Ramos (cell line): ENCODE measurements around the gene PRKACA.

ENCODE experiments used
- in situ Hi-C: fragments of 300-500 bp; cut with MboI; formaldehyde crosslinking; loops from one replicate; pipeline ENCODE4 v1.14.3; 2022; ENCODE audit warnings: low sequenced_read_pairs; ENCODE audit not compliant: unreplicated experiment

The PRKACA gene

GRCh38 chr19:14073925-14074838 is 43.4 kb downstream of the PRKACA start:
- in situ Hi-C loops: loop anchor here (5.0 to 25.0 kb wide), 3 partner anchors 192 to 799 kb away; no protein-coding TSS in a partner anchor

- in situ Hi-C loops: loop anchor here (5.0 to 25.0 kb wide), 3 partner anchors 191 to 799 kb away; no protein-coding TSS in a partner anchor
Observed at GRCh38 chr19:14073261-14073924, 44.2 kb downstream of the PRKACA start.

GRCh38 chr19:14072535-14073260 is 44.9 kb downstream of the PRKACA start, which contains the start of gene MISP3:
Gene MISP3, plus strand, starts transcription at chr19:14072786. Its CDS starts 524 bp downstream, at chr19:14073310.
- in situ Hi-C loops: loop anchor here (5.0 to 25.0 kb wide), 3 partner anchors 190 to 798 kb away; no protein-coding TSS in a partner anchor

- in situ Hi-C loops: loop anchor here (5.0 to 25.0 kb wide), 3 partner anchors 188 to 796 kb away; no protein-coding TSS in a partner anchor
Observed at GRCh38 chr19:14070268-14071050, 47.1 kb downstream of the PRKACA start.

GRCh38 chr19:14066134-14066533 is 51.4 kb downstream of the PRKACA start:
- in situ Hi-C loops: loop anchor here (25.0 kb wide), 1 partner anchor 454 kb away; no protein-coding TSS in a partner anchor

- in situ Hi-C loops: loop anchor here (25.0 kb wide), 1 partner anchor 451 kb away; no protein-coding TSS in a partner anchor
Observed at GRCh38 chr19:14063105-14063504, 54.5 kb downstream of the PRKACA start.

- in situ Hi-C loops: loop anchor here (25.0 kb wide), 1 partner anchor 450 kb away; no protein-coding TSS in a partner anchor
Observed at GRCh38 chr19:14062558-14062855, 55.1 kb downstream of the PRKACA start.

- in situ Hi-C loops: loop anchor here (25.0 kb wide), 1 partner anchor 450 kb away; no protein-coding TSS in a partner anchor
Observed at GRCh38 chr19:14061751-14062557, 55.6 kb downstream of the PRKACA start, which contains the start of gene PALM3. Gene PALM3, minus strand, starts transcription at chr19:14062076. Its CDS starts 96 bp downstream, at chr19:14061980.

- in situ Hi-C loops: loop anchor here (25.0 kb wide), 1 partner anchor 449 kb away; no protein-coding TSS in a partner anchor
Observed at GRCh38 chr19:14061081-14061749, 56.3 kb downstream of the PRKACA start.

- in situ Hi-C loops: loop anchor here (25.0 kb wide), 1 partner anchor 447 kb away; no protein-coding TSS in a partner anchor
Observed at GRCh38 chr19:14059652-14060155, 57.9 kb downstream of the PRKACA start.

- in situ Hi-C loops: loop anchor here (25.0 kb wide), 1 partner anchor 447 kb away; no protein-coding TSS in a partner anchor
Observed at GRCh38 chr19:14059093-14059480, 58.5 kb downstream of the PRKACA start.

- in situ Hi-C loops: loop anchor here (25.0 kb wide), 1 partner anchor 446 kb away; no protein-coding TSS in a partner anchor
Observed at GRCh38 chr19:14058182-14059092, 59.1 kb downstream of the PRKACA start.

- in situ Hi-C loops: loop anchor here (25.0 kb wide), 1 partner anchor 445 kb away; no protein-coding TSS in a partner anchor
Observed at GRCh38 chr19:14056741-14057356, 60.7 kb downstream of the PRKACA start.

- in situ Hi-C loops: loop anchor here (25.0 kb wide), 1 partner anchor 444 kb away; no protein-coding TSS in a partner anchor
Observed at GRCh38 chr19:14056069-14056666, 61.4 kb downstream of the PRKACA start.

- in situ Hi-C loops: loop anchor here (25.0 kb wide), 1 partner anchor 443 kb away; no protein-coding TSS in a partner anchor
Observed at GRCh38 chr19:14055396-14055795, 62.2 kb downstream of the PRKACA start.
